ENCODE results near the gene XXYLT1.

The XXYLT1 gene

GRCh38 chr3:195307711-195308110, 36.8 kb upstream of the XXYLT1 start:
- no peak overlapping the region for H3K4me3 ChIP-seq (ENCODE audit: insufficient read depth, low read length, poor library complexity, severe bottlenecking)
- no peak overlapping the region for H3K27ac ChIP-seq (ENCODE audit: low read depth, low read length)
- H3K9ac ChIP-seq (ENCODE audit: low read length), result no peak overlapping the region
- H3K36me3 ChIP-seq (ENCODE audit: low read length), result peaks cover 26% of the 10 kb centered on the region; the same call in 1 of the 2 replicates
- H4K20me1 ChIP-seq (ENCODE audit: low read depth, low read length), result no peaks in the 10 kb centered on the region
- H3F3A ChIP-seq (ENCODE audit: insufficient read depth), result peaks cover 12% of the 10 kb centered on the region; the same call in 1 of the 2 replicates
- no peaks in the 10 kb centered on the region for H3K27me3 ChIP-seq (ENCODE audit: low read length)
- H3K4me2 ChIP-seq (ENCODE audit: low read depth, low read length, poor library complexity, severe bottlenecking), result no peak overlapping the region
- H3K9me3 ChIP-seq (ENCODE audit: insufficient read depth, low read length), result no peaks in the 10 kb centered on the region
- no peak overlapping the region for H2AFZ ChIP-seq (ENCODE audit: low read depth, low read length, severe bottlenecking)
- TF ChIP-seq CTCF (IDR thresholded peaks at IDR 0.05; ENCODE audit: insufficient read depth, low read length, poor library complexity, severe bottlenecking) (no peak), EZH2phosphoT487 (conservative IDR thresholded peaks at IDR 0.05; ENCODE audit: low read length) (no peak)
- no peaks in the 10 kb centered on the region for H3K9me2 ChIP-seq (replicated peaks; ENCODE audit: insufficient read depth, low read length)
- H3K79me2 ChIP-seq (ENCODE audit: insufficient read depth, low read length), result no peaks in the 10 kb centered on the region

- Histone ChIP-seq H4K20me1 (ENCODE audit: low read depth, low read length) (no peaks in the 10 kb centered on the region), H3K27me3 (ENCODE audit: low read length) (no peaks in the 10 kb centered on the region), H3K4me3 (ENCODE audit: insufficient read depth, low read length, poor library complexity, severe bottlenecking) (no peak overlapping the region), H3K9me2 (replicated peaks; ENCODE audit: insufficient read depth, low read length) (no peaks in the 10 kb centered on the region), H3K9ac (ENCODE audit: low read length) (no peak overlapping the region), H3K4me2 (ENCODE audit: low read depth, low read length, poor library complexity, severe bottlenecking) (no peak overlapping the region), H3F3A (ENCODE audit: insufficient read depth) (peaks cover 12% of the 10 kb centered on the region; the same call in 1 of the 2 replicates), H3K36me3 (ENCODE audit: low read length) (peaks cover 27% of the 10 kb centered on the region; the same call in 1 of the 2 replicates), H3K27ac (ENCODE audit: low read depth, low read length) (no peak overlapping the region), H3K9me3 (ENCODE audit: insufficient read depth, low read length) (no peaks in the 10 kb centered on the region), H2AFZ (ENCODE audit: low read depth, low read length, severe bottlenecking) (no peak overlapping the region), H3K79me2 (ENCODE audit: insufficient read depth, low read length) (no peaks in the 10 kb centered on the region)
- TF ChIP-seq CTCF (IDR thresholded peaks at IDR 0.05; ENCODE audit: insufficient read depth, low read length, poor library complexity, severe bottlenecking) (no peak), EZH2phosphoT487 (conservative IDR thresholded peaks at IDR 0.05; ENCODE audit: low read length) (no peak)
Measured at GRCh38 chr3:195306369-195306768, 35.4 kb upstream of the XXYLT1 start.

GRCh38 chr3:195302431-195302830, 31.5 kb upstream of the XXYLT1 start:
- Histone ChIP-seq H3K36me3 (ENCODE audit: low read length) (peaks cover 10% of the 10 kb centered on the region; the same call in 1 of the 2 replicates), H3K79me2 (ENCODE audit: insufficient read depth, low read length) (no peaks in the 10 kb centered on the region), H3K27me3 (ENCODE audit: low read length) (no peaks in the 10 kb centered on the region), H4K20me1 (ENCODE audit: low read depth, low read length) (no peaks in the 10 kb centered on the region), H3K4me3 (ENCODE audit: insufficient read depth, low read length, poor library complexity, severe bottlenecking) (no peak overlapping the region), H3K4me2 (ENCODE audit: low read depth, low read length, poor library complexity, severe bottlenecking) (no peak overlapping the region), H3K9ac (ENCODE audit: low read length) (no peak overlapping the region), H3F3A (ENCODE audit: insufficient read depth) (peaks cover under 1% of the 10 kb centered on the region; the same call in 1 of the 2 replicates), H3K9me2 (replicated peaks; ENCODE audit: insufficient read depth, low read length) (no peaks in the 10 kb centered on the region), H3K9me3 (ENCODE audit: insufficient read depth, low read length) (no peaks in the 10 kb centered on the region), H3K27ac (ENCODE audit: low read depth, low read length) (no peak overlapping the region), H2AFZ (ENCODE audit: low read depth, low read length, severe bottlenecking) (no peak overlapping the region)
- TF ChIP-seq EZH2phosphoT487 (conservative IDR thresholded peaks at IDR 0.05; ENCODE audit: low read length) (no peak), CTCF (IDR thresholded peaks at IDR 0.05; ENCODE audit: insufficient read depth, low read length, poor library complexity, severe bottlenecking) (no peak)

Measured in SU-DHL-6 (cell line).